Prostate gland (tissue), 2 donors: ENCODE data around the gene BYSL. TPM values are rescaled to one million over a fixed set of nuclear protein-coding genes. Genes with fewer than 3 reads are reported as not detected.
A peak's percentile ranks its signal among the peaks of the same experiment; 100 is the strongest.

Source experiments
- DNase-seq: peaks from one replicate; pipeline ENCODE4 v3.0.0-alpha.2; 2019; ENCODE audit warnings: low spot score
- H3K27ac ChIP-seq, 2 donors: fragments of 200-600 bp; sonication (generic); 2 replicates each; pipeline ENCODE4 v1.5.1; 2017 to 2019
- H3K27me3 ChIP-seq: fragments of 200-600 bp; sonication (generic); replicated peaks from 2 replicates; pipeline ENCODE4 v1.5.1; 2019; ENCODE audit not compliant: insufficient read depth
- H3K36me3 ChIP-seq, 2 donors: fragments of 200-600 bp; sonication (generic); 1 replicate in 1 of 2; 2 replicates in 1 of 2; pipeline versions ENCODE4 v1.5.1 to v1.8.1; 2017 to 2019
- H3K4me1 ChIP-seq: fragments of 200-600 bp; sonication (generic); replicated peaks from 2 replicates; pipeline ENCODE4 v1.5.1; 2019
- H3K4me3 ChIP-seq, 2 donors: fragments of 200-600 bp; sonication (generic); 2 replicates each; pipeline ENCODE4 v1.5.1; 2017 to 2019
- H3K9me3 ChIP-seq: fragments of 200-600 bp; sonication (generic); 2 replicates; pipeline ENCODE4 v1.5.1; 2017
- POLR2A ChIP-seq: fragments of 450-650 bp; IDR thresholded peaks from one replicate; pipeline ENCODE4 v1.6.1; 2016; ENCODE audit warnings: antibody characterized with exemption, mild to moderate bottlenecking
- POLR2AphosphoS5 ChIP-seq: sonication (generic); formaldehyde crosslinking; IDR thresholded peaks from one replicate; pipeline ENCODE4 v1.6.1; 2017; ENCODE audit warnings: antibody characterized with exemption
- WGBS: methylation state at CpG from one replicate; pipeline ENCODE4 v1.1.5; 2018; 5-methylcytosine and 5-hydroxymethylcytosine counted together
- intact Hi-C: fragments of 100-400 bp; cut with DNase I; formaldehyde crosslinking; loops from one replicate; pipeline ENCODE4 v1.14.2; 2022
- total RNA-seq, 2 donors: library from RNA; depleted of rRNA; stranded (reverse); fragments of >200 nt; gene quantifications; one replicate each; pipeline ENCODE4 v1.1.0, GENCODE V29; 2016
- TF ChIP-seq, protein P1 (sequence below), 4 experiments: fragments of 200-600 bp in 2 of 4; fragments of 450-650 bp in 2 of 4; sonication (generic) in 2 of 4; IDR thresholded peaks; 1 replicate in 3 of 4; 2 replicates in 1 of 4; pipeline ENCODE4 v1.5.1; 2016 to 2019; ENCODE audit warnings: antibody characterized with exemption in 4 of 4, mild to moderate bottlenecking in 2 of 4, moderate library complexity in 2 of 4

BYSL gene, protein sequence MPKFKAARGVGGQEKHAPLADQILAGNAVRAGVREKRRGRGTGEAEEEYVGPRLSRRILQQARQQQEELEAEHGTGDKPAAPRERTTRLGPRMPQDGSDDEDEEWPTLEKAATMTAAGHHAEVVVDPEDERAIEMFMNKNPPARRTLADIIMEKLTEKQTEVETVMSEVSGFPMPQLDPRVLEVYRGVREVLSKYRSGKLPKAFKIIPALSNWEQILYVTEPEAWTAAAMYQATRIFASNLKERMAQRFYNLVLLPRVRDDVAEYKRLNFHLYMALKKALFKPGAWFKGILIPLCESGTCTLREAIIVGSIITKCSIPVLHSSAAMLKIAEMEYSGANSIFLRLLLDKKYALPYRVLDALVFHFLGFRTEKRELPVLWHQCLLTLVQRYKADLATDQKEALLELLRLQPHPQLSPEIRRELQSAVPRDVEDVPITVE
- 10 to 100 TPM in 1 of 2 donors, 1 to 10 TPM in 1; 9.5 to 12.6 TPM for total RNA-seq

DNA sequence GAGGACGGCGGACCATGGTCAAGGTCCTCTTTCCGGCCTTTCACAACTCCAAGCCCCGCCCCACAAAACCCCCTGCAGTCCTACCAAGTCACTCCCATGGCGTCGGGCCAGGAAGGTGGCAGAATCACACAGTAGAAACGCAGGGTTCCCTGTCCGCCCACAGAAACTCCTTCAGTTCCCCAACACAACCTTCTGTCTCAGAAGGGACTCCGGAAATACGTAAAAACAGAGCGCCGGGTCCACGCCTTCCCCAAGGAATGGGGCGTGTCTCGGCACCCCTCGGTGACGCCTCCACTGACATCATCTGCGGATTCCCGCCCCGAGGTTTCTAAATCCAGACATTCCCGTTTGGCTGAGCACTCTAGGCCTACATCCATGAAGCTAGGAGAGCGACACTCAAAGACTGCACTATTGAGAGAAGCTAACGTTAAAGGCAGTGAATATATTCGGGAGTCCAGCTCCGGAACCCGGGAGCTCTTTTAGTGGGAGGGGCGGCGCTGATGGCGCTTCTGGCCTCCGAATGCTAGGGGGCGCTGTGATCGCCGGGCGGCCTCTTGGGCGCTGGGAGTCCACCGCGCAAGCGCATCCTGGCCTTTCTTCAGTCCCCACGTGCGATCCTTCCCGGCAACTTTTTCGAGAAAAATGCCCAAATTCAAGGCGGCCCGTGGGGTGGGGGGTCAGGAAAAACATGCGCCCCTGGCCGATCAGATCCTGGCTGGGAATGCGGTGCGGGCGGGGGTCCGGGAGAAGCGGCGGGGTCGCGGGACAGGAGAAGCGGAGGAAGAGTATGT lies at the start of gene BYSL, which contains the start of gene MED20:
Gene BYSL, plus strand, starts transcription at position 579 of the 791 bp plus-strand sequence. Its CDS starts 64 bp downstream, at position 643.
Gene MED20, minus strand, starts transcription at position 219 of the 791 bp plus-strand sequence. Its CDS starts 121 bp downstream, at position 98.
- peak; percentile 95 for DNase-seq
- intact Hi-C loops: loop anchor here (2.0 to 10.0 kb wide), 3 partner anchors 124 to 304 kb away; partner anchors contain the start of gene TOMM6
- H3K4me1 ChIP-seq: peaks cover 8% of the 10 kb centered on the region
- no peaks in the 10 kb centered on the region for H3K9me3 ChIP-seq
- peak within 1 kb of the TSS; percentile 97 to 98 for H3K27ac ChIP-seq
- no peaks in the 10 kb centered on the region for H3K36me3 ChIP-seq
- H3K4me3 ChIP-seq: peak within 1 kb of the TSS; percentile 67 to 83
- TF ChIP-seq POLR2AphosphoS5 (peak; percentile 98), POLR2A (peak; percentile 66)
- TF ChIP-seq, protein P1, sequence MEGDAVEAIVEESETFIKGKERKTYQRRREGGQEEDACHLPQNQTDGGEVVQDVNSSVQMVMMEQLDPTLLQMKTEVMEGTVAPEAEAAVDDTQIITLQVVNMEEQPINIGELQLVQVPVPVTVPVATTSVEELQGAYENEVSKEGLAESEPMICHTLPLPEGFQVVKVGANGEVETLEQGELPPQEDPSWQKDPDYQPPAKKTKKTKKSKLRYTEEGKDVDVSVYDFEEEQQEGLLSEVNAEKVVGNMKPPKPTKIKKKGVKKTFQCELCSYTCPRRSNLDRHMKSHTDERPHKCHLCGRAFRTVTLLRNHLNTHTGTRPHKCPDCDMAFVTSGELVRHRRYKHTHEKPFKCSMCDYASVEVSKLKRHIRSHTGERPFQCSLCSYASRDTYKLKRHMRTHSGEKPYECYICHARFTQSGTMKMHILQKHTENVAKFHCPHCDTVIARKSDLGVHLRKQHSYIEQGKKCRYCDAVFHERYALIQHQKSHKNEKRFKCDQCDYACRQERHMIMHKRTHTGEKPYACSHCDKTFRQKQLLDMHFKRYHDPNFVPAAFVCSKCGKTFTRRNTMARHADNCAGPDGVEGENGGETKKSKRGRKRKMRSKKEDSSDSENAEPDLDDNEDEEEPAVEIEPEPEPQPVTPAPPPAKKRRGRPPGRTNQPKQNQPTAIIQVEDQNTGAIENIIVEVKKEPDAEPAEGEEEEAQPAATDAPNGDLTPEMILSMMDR (IDR thresholded peaks at IDR 0.05): peak; percentile 90 to 99 (median 98)
- WGBS: under 1% methylated on average over 55 of the region's 55 CpGs
- no peaks in the 10 kb centered on the region for H3K27me3 ChIP-seq

DNA sequence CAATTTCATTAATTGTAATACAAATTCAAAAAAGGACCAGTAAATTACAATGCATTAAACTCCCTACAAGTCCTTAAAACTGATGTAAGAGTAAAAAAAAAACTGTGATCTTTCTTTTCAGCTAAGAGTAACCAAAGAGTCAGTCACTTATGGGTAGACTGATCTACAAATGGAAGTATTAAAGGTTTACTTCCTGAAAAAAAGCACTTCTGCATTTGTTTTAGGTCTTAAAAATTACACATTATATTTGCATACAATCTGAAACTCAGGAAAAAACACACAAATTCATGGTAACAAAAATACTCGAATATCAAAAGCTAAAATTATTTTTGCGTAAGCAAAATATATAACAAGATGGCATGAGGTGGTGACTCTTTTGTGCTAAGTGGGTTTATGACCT lies 49.6 kb upstream of the BYSL start:
- intact Hi-C loops: no loop called here
- no peak overlapping the region for H3K27ac ChIP-seq
- no peaks in the 10 kb centered on the region for H3K4me1 ChIP-seq
- 95% methylated on average over 2 of the region's 2 CpGs for WGBS
- H3K4me3 ChIP-seq: no peak overlapping the region
- no peak for TF ChIP-seq POLR2AphosphoS5
- TF ChIP-seq, protein P1 (IDR thresholded peaks at IDR 0.05): no peak
- no peak for TF ChIP-seq POLR2A
- no peak for DNase-seq
- H3K27me3 ChIP-seq: no peaks in the 10 kb centered on the region
- H3K36me3 ChIP-seq: no peaks in the 10 kb centered on the region
- no peaks in the 10 kb centered on the region for H3K9me3 ChIP-seq

DNA sequence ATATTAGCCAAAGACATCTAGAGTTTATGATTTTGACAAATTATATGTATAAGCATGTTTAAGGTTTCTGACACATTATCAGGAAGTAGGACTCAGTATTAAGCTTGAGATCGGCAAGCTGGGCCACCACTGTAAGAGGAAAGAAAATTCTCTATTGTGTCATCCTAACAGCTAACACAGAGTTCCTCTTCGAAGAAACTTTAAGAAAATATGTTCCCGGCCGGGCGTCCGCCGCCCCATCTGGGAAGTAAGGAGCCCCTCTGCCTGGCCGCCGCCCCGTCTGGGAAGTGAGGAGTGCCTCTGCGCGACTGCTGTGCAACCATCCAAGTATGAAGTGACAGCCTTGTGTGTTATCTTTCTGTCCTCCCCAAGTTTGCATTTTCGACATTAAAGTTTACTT lies 49.2 kb upstream of the BYSL start:
- Histone ChIP-seq H3K36me3 (no peaks in the 10 kb centered on the region), H3K27ac (no peak overlapping the region), H3K27me3 (no peaks in the 10 kb centered on the region), H3K4me3 (no peak overlapping the region), H3K4me1 (no peaks in the 10 kb centered on the region), H3K9me3 (no peaks in the 10 kb centered on the region)
- 96% methylated on average over 13 of the region's 13 CpGs for WGBS
- TF ChIP-seq POLR2AphosphoS5 (no peak), POLR2A (no peak)
- TF ChIP-seq, protein P1 (IDR thresholded peaks at IDR 0.05): no peak
- no peak for DNase-seq
- intact Hi-C loops: no loop called here

DNA sequence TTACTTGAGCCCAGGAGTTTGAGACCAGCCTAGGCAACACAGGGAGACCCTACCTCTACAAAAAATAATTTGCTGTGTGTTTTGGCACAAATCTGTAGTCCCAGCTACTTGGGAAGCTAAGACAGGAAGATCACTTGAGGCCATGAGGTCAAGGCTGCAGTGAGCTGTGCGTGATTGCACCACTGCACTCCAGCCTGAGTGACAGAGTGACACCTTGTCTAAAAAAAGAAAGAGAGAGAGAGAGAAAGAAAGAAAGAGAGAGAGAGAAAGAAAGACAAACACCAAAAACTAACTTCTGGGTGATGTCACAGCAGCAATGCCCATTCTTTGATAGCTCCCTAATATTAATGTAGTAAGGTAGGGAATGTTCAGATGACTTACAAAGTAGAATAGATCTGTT lies 46.6 kb upstream of the BYSL start:
- H3K36me3 ChIP-seq: no peaks in the 10 kb centered on the region
- H3K27ac ChIP-seq: no peak overlapping the region
- H3K27me3 ChIP-seq: no peaks in the 10 kb centered on the region
- H3K4me1 ChIP-seq: no peaks in the 10 kb centered on the region
- WGBS: 88% methylated on average over 1 of the region's 1 CpG
- intact Hi-C loops: no loop called here
- no peaks in the 10 kb centered on the region for H3K9me3 ChIP-seq
- H3K4me3 ChIP-seq: no peak overlapping the region
- no peak for DNase-seq
- TF ChIP-seq POLR2AphosphoS5 (no peak), POLR2A (no peak)
- TF ChIP-seq, protein P1 (IDR thresholded peaks at IDR 0.05): no peak
